Measurements from ENCODE around the gene EID3. TPM values are rescaled to one million over a fixed set of nuclear protein-coding genes. Genes with fewer than 3 reads are reported as not detected.
A peak's percentile ranks its signal among the peaks of the same experiment; 100 is the strongest.

The EID3 gene
- total and polyA plus RNA-seq, 2 donors (not counting 1 experiment from before 2014, with no cell fraction given), result 6.4 to 9.4 TPM

DNA sequence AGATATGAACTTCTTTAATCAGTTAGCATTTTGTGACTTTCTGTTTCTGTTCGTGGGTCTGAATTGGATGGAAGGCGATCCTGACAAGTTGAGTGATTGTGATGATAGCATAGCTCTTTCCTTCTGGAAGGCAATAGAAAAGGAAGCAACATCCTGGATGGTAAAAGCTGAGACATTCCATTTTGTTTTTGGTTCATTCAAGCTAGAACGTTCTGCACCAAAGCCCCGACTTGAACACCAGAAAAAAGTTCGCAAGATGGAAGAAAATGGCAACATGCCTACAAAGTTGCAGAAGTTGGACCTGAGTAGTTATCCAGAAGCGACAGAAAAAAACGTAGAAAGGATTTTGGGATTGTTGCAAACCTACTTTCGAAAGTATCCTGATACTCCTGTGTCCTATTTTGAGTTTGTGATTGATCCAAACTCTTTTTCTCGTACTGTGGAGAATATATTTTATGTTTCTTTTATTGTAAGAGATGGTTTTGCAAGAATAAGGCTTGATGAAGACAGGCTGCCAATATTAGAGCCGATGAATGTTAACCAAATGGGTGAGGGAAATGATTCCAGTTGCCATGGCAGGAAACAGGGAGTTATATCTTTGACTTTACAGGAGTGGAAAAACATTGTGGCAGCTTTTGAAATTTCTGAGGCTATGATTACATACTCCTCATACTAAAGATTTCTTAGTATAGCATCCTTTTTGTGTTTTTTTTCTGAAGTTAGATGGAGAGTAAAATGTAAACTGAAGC lies 896 bp downstream of the EID3 start:
- peaks cover 24% of the 10 kb centered on the region for H4K20me1 ChIP-seq (ENCODE audit: control insufficient read depth, insufficient read depth, low read length, poor library complexity, severe bottlenecking)

More for the DNA sequence above, 896 bp downstream of the EID3 start:
- ChIA-PET POLR2A (interaction anchor here (0.5 to 3.5 kb wide), 4 partner anchors 16 to 803 kb away, joined by 3 to 22 read pairs (median 4); partner anchors contain the start of genes NFYB and WASHC4), CTCF (interaction anchor here (0.7 to 3.3 kb wide), 5 partner anchors 8 to 510 kb away, joined by 3 to 24 read pairs (median 5); partner anchors contain the start of gene TXNRD1)
- Histone ChIP-seq H2AFZ (ENCODE audit: insufficient read depth, low read depth, low read length, poor library complexity, severe bottlenecking) (peak overlapping the region; percentile 89), H3K9ac (ENCODE audit: low read length) (peak overlapping the region; percentile 72), H3K9me3 (ENCODE audit: control extremely low read depth in 1 of 3, control insufficient read depth in 2 of 3, insufficient read depth in 1 of 3, low read length in 2 of 3) (no peaks in the 10 kb centered on the region), H3K27me3 (replicated peaks in 1 of 4; ENCODE audit: control extremely low read depth in 1 of 4, control insufficient read depth in 3 of 4, insufficient read depth in 4 of 4, low read length in 3 of 4) (no peaks in the 10 kb centered on the region), H3K79me2 (ENCODE audit: control insufficient read depth, insufficient read depth, low read length) (peaks cover 53% of the 10 kb centered on the region), H3K36me3 (replicated peaks in 1 of 2; ENCODE audit: control extremely low read depth in 1 of 2, control insufficient read depth in 1 of 2, extremely low read depth in 1 of 2, insufficient read depth in 2 of 2, low read length in 1 of 2) (no peaks in the 10 kb centered on the region), H3K4me3 (ENCODE audit: control extremely low read depth in 1 of 5, extremely low read depth in 1 of 5, insufficient read depth in 1 of 5, low read depth in 2 of 5, low read length in 4 of 5) (peak overlapping the region in 4 of 5 experiments; percentile 49 to 74 (median 68)), H3K27ac (ENCODE audit: low read length in 2 of 2) (peak overlapping the region; percentile 54 to 74), H3K4me1 (ENCODE audit: control insufficient read depth in 2 of 2, insufficient read depth in 2 of 2, low read length in 2 of 2) (peaks cover 15 to 19% of the 10 kb centered on the region in 2 donors), H3K4me2 (replicated peaks; ENCODE audit: low read depth, low read length, poor library complexity, severe bottlenecking) (peak overlapping the region; percentile 78)
- DNase-seq (no peak), ATAC-seq (ENCODE audit: low read depth) (no peak)
- no peaks in the 10 kb centered on the region for H3K9me3 Mint-ChIP-seq (ENCODE audit: insufficient read depth)
- no peaks in the 10 kb centered on the region for H3K27me3 Mint-ChIP-seq
- H3K27ac Mint-ChIP-seq, result peak overlapping the region; percentile 86
- peaks cover 52% of the 10 kb centered on the region for H3K4me1 Mint-ChIP-seq
- peak overlapping the region; percentile 89 for H3K4me3 Mint-ChIP-seq
- TF ChIP-seq EZH2 (IDR thresholded peaks at IDR 0.05; ENCODE audit: borderline replicate concordance, insufficient read depth, low read depth, low read length, poor library complexity, severe bottlenecking), result no peak
- no peak for TF ChIP-seq CTCF (IDR thresholded peaks at IDR 0.05)
- 95% methylated on average over 8 of the region's 10 CpGs for WGBS (ENCODE audit: insufficient coverage)
- intact Hi-C loops (cut with micrococcal nuclease), result loop anchor here (2.0 to 5.0 kb wide), 3 partner anchors 167 to 462 kb away; partner anchors contain the start of genes NFYB and NT5DC3

All from B cell (primary cell).